Activated CD4-positive, alpha-beta T cell treated with anti-CD3 and anti-CD28 coated beads for 4 hours (primary cell): Measurements from ENCODE around the gene GNA14.
"Not testable (repeated sequence)": the region's sequence is repeated elsewhere in the genome, so short reads cannot be mapped to it uniquely, and the experiment has no call there.

Source experiments
- DNase-seq, 2 donors: peaks; one replicate each; pipeline ENCODE4 v3.0.0-alpha.2; 2020

GNA14 gene

GRCh38 chr9:77640741-77641580 is 7.2 kb downstream of the GNA14 start:
- no peak for DNase-seq

- no peak for DNase-seq
These were observed 15.5 kb downstream of the GNA14 start for GRCh38 chr9:77632652-77633051.

GRCh38 chr9:77628864-77629263 is 19.3 kb downstream of the GNA14 start:
- not testable (repeated sequence) for DNase-seq

- no peak for DNase-seq
These were observed 31.9 kb downstream of the GNA14 start for GRCh38 chr9:77616191-77616590.

GRCh38 chr9:77614645-77615044 is 33.5 kb downstream of the GNA14 start:
- DNase-seq = no peak

GRCh38 chr9:77606526-77606925 is 41.6 kb downstream of the GNA14 start:
- no peak for DNase-seq

GRCh38 chr9:77605449-77606220 is 42.5 kb downstream of the GNA14 start:
- DNase-seq = no peak

- no peak for DNase-seq
These were observed 43.8 kb downstream of the GNA14 start for GRCh38 chr9:77604316-77604715.

GRCh38 chr9:77602852-77603251 is 45.3 kb downstream of the GNA14 start:
- no peak for DNase-seq

- DNase-seq = no peak
These were observed 46.5 kb downstream of the GNA14 start for GRCh38 chr9:77601476-77602099.

GRCh38 chr9:77600810-77601209 is 47.3 kb downstream of the GNA14 start:
- no peak for DNase-seq

GRCh38 chr9:77599492-77599891 is 48.6 kb downstream of the GNA14 start:
- no peak for DNase-seq

- DNase-seq = no peak
These were observed 49.1 kb downstream of the GNA14 start for GRCh38 chr9:77598991-77599390.

GRCh38 chr9:77598524-77598923 is 49.6 kb downstream of the GNA14 start:
- no peak for DNase-seq

- DNase-seq = no peak
These were observed 51.1 kb downstream of the GNA14 start for GRCh38 chr9:77597057-77597456.

GRCh38 chr9:77595426-77596095 is 52.6 kb downstream of the GNA14 start:
- DNase-seq = no peak

- DNase-seq = no peak
These were observed 53.2 kb downstream of the GNA14 start for GRCh38 chr9:77594963-77595362.

- DNase-seq = no peak
These were observed 54.6 kb downstream of the GNA14 start for GRCh38 chr9:77593528-77593927.

- DNase-seq = no peak
These were observed 55.6 kb downstream of the GNA14 start for GRCh38 chr9:77592476-77592875.

GRCh38 chr9:77589046-77589795 is 58.9 kb downstream of the GNA14 start:
- DNase-seq = no peak

- no peak for DNase-seq
These were observed 59.7 kb downstream of the GNA14 start for GRCh38 chr9:77588271-77588937.

GRCh38 chr9:77587851-77588250 is 60.3 kb downstream of the GNA14 start:
- DNase-seq = no peak
